PFSK-1 (cell line): Measurements from ENCODE around the gene TTC23L.

Experiments used
- POLR2AphosphoS5 ChIP-seq: IDR thresholded peaks from 2 replicates; pipeline ENCODE4 v1.6.1; 2012; ENCODE audit warnings: low read depth, mild to moderate bottlenecking, control low read depth, low read length, moderate library complexity
- TF ChIP-seq, protein P1 (sequence below), 2 experiments: IDR thresholded peaks; 2 replicates each; pipeline versions ENCODE4 v1.6.1 to v1.8.0; 2011 to 2012; ENCODE audit warnings: low read depth in 2 of 2, low read length in 2 of 2, control low read depth in 1 of 2, inconsistent platforms in 1 of 2, mild to moderate bottlenecking in 1 of 2, moderate library complexity in 1 of 2; ENCODE audit not compliant: insufficient read depth in 1 of 2

DNA sequence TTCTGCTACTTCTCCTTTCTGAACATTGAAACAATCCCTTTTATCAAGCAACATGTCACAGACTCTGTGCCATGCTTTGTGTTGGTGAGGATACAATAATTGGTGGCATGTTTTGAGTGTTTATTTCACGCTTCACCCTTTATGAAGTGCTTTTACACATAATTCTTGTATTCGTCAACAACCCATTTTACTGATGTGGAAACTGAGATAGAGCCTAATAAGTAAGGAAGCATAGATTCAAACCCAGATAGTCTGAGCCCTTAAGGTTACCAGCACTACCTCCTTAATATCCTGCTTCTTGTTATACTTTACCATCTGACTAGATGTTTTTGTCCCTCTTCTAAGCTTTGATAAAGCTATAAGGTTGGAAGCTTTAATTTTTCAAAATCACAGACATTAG, 49.3 kb upstream of the TTC23L start:
- TF ChIP-seq, protein P1, sequence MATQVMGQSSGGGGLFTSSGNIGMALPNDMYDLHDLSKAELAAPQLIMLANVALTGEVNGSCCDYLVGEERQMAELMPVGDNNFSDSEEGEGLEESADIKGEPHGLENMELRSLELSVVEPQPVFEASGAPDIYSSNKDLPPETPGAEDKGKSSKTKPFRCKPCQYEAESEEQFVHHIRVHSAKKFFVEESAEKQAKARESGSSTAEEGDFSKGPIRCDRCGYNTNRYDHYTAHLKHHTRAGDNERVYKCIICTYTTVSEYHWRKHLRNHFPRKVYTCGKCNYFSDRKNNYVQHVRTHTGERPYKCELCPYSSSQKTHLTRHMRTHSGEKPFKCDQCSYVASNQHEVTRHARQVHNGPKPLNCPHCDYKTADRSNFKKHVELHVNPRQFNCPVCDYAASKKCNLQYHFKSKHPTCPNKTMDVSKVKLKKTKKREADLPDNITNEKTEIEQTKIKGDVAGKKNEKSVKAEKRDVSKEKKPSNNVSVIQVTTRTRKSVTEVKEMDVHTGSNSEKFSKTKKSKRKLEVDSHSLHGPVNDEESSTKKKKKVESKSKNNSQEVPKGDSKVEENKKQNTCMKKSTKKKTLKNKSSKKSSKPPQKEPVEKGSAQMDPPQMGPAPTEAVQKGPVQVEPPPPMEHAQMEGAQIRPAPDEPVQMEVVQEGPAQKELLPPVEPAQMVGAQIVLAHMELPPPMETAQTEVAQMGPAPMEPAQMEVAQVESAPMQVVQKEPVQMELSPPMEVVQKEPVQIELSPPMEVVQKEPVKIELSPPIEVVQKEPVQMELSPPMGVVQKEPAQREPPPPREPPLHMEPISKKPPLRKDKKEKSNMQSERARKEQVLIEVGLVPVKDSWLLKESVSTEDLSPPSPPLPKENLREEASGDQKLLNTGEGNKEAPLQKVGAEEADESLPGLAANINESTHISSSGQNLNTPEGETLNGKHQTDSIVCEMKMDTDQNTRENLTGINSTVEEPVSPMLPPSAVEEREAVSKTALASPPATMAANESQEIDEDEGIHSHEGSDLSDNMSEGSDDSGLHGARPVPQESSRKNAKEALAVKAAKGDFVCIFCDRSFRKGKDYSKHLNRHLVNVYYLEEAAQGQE (IDR thresholded peaks at IDR 0.05; ENCODE audit: insufficient read depth in 1 of 2, low read depth in 2 of 2, low read length in 2 of 2): no peak
- no peak for TF ChIP-seq POLR2AphosphoS5
